ENCODE results near the gene SPEG.

DNA sequence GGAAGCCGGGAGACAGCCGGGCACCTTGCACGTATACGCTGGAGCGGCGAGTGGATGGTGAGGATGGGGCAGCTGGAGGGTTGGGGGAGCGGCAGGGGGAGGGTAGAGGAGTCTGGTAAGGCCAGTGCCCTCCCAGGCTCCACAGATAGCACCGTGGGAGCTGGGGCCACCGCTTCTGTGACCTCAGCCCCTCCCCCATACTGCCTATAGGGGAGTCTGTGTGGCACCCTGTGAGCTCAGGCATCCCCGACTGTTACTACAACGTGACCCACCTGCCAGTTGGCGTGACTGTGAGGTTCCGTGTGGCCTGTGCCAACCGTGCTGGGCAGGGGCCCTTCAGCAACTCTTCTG lies 54.2 kb downstream of the SPEG start:
- TF ChIP-seq POLR2A (IDR thresholded peaks at IDR 0.05) (no peak), CTCF (IDR thresholded peaks at IDR 0.05) (no peak), POLR2AphosphoS5 (IDR thresholded peaks at IDR 0.05) (no peak)

Data from sigmoid colon (tissue), 4 donors.